Tibial nerve (tissue), 4 donors: Measurements from ENCODE around the gene FBXO38.

ENCODE experiments used
- EP300 ChIP-seq, 2 donors: sonication (generic); formaldehyde crosslinking; IDR thresholded peaks; one replicate each; pipeline ENCODE4 v1.6.1; 2017; ENCODE audit warnings: antibody characterized with exemption in 2 of 2, mild to moderate bottlenecking in 1 of 2
- POLR2A ChIP-seq, 2 donors: fragments of 450-650 bp; IDR thresholded peaks; one replicate each; pipeline ENCODE4 v1.6.1; 2017; ENCODE audit warnings: antibody characterized with exemption in 2 of 2, mild to moderate bottlenecking in 2 of 2, moderate library complexity in 2 of 2
- TF ChIP-seq, protein P1 (sequence below), 5 experiments: fragments of 200-600 bp in 3 of 5; fragments of 450-650 bp in 2 of 5; sonication (generic) in 3 of 5; IDR thresholded peaks; one replicate each; pipeline ENCODE4 v1.5.1; 2016 to 2019; ENCODE audit warnings: antibody characterized with exemption in 5 of 5, mild to moderate bottlenecking in 3 of 5, moderate library complexity in 2 of 5

DNA sequence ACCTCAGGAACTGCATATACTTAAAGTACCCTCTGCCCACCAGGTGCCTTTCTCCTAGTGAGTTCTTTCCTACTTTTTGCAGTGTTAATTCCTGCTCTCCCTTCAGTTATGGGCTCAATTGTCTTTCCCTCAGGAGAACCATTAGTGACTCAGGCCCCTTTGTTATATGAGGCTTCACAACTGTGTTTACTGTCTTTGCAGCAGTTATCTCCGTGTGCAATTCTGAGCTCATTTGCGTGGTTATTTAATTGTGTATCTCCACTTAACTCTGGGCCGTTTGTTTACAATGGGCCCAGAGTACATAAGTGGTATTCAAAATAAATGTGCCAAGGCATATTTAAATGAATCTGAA is 9.6 kb downstream of the FBXO38 start:
- TF ChIP-seq POLR2A (IDR thresholded peaks at IDR 0.05) (no peak), EP300 (IDR thresholded peaks at IDR 0.05) (no peak)
- TF ChIP-seq, protein P1, sequence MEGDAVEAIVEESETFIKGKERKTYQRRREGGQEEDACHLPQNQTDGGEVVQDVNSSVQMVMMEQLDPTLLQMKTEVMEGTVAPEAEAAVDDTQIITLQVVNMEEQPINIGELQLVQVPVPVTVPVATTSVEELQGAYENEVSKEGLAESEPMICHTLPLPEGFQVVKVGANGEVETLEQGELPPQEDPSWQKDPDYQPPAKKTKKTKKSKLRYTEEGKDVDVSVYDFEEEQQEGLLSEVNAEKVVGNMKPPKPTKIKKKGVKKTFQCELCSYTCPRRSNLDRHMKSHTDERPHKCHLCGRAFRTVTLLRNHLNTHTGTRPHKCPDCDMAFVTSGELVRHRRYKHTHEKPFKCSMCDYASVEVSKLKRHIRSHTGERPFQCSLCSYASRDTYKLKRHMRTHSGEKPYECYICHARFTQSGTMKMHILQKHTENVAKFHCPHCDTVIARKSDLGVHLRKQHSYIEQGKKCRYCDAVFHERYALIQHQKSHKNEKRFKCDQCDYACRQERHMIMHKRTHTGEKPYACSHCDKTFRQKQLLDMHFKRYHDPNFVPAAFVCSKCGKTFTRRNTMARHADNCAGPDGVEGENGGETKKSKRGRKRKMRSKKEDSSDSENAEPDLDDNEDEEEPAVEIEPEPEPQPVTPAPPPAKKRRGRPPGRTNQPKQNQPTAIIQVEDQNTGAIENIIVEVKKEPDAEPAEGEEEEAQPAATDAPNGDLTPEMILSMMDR (IDR thresholded peaks at IDR 0.05): no peak
